Uterus (tissue), 2 donors: ENCODE measurements around the gene PPP4C.

Experiments
- POLR2A ChIP-seq, 2 donors: fragments of 450-650 bp; IDR thresholded peaks; one replicate each; pipeline ENCODE4 v1.6.1; 2016; ENCODE audit warnings: antibody characterized with exemption in 2 of 2, mild to moderate bottlenecking in 1 of 2, moderate library complexity in 1 of 2
- TF ChIP-seq, protein P1 (sequence below), 4 experiments: fragments of 200-600 bp in 2 of 4; fragments of 450-650 bp in 2 of 4; sonication (generic) in 2 of 4; IDR thresholded peaks; one replicate each; pipeline ENCODE4 v1.5.1; 2016 to 2019; ENCODE audit warnings: antibody characterized with exemption in 4 of 4, mild to moderate bottlenecking in 2 of 4, moderate library complexity in 1 of 4

DNA sequence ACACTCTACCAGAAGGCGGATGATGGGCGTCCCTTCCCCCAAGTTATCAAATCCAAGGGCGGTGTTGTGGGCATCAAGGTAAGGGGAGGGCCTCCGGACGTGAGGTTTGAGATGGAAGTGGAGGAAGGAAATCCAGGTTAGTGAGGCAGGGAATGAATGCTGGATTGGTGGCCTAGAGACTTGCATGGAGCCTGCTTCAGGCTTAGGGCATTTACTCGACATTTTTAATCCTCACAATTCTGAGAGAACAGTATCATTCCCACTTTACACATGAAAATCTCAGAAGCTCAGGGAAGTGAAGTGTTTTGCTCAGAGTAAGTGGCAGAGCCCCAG is 8.2 kb upstream of the PPP4C start:
- TF ChIP-seq, protein P1, sequence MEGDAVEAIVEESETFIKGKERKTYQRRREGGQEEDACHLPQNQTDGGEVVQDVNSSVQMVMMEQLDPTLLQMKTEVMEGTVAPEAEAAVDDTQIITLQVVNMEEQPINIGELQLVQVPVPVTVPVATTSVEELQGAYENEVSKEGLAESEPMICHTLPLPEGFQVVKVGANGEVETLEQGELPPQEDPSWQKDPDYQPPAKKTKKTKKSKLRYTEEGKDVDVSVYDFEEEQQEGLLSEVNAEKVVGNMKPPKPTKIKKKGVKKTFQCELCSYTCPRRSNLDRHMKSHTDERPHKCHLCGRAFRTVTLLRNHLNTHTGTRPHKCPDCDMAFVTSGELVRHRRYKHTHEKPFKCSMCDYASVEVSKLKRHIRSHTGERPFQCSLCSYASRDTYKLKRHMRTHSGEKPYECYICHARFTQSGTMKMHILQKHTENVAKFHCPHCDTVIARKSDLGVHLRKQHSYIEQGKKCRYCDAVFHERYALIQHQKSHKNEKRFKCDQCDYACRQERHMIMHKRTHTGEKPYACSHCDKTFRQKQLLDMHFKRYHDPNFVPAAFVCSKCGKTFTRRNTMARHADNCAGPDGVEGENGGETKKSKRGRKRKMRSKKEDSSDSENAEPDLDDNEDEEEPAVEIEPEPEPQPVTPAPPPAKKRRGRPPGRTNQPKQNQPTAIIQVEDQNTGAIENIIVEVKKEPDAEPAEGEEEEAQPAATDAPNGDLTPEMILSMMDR (IDR thresholded peaks at IDR 0.05), result no peak
- no peak for TF ChIP-seq POLR2A (IDR thresholded peaks at IDR 0.05)
